Kidney (tissue), 14 donors: ENCODE data around the gene FOXN3. TPM values are rescaled to one million over a fixed set of nuclear protein-coding genes. Genes with fewer than 3 reads are reported as not detected.

Experiments used
- DNase-seq, 5 donors: peaks; one replicate each; pipeline ENCODE4 v3.0.0-alpha.2; 2013 to 2020
- FAIRE-seq: peaks from 2 replicates; lab custom pipeline; 2012; peaks lifted over from hg19 to GRCh38; lab: Jason Lieb, UNC
- H3K27ac ChIP-seq, 2 donors: one replicate each; pipeline ENCODE4 v1.7.0; 2013; ENCODE audit warnings: low read depth in 2 of 2, low read length in 2 of 2, inconsistent platforms in 1 of 2
- H3K27me3 ChIP-seq: one replicate; pipeline ENCODE4 v1.7.1; 2013; ENCODE audit warnings: low read length, inconsistent platforms; ENCODE audit not compliant: control insufficient read depth, insufficient read depth
- H3K36me3 ChIP-seq, 3 donors: one replicate each; pipeline versions ENCODE4 v1.7.0 to v1.7.1; 2013; ENCODE audit warnings: low read length in 3 of 3, control low read depth in 1 of 3, inconsistent platforms in 1 of 3; ENCODE audit not compliant: insufficient read depth in 3 of 3, control insufficient read depth in 2 of 3
- H3K4me1 ChIP-seq, 3 donors: one replicate each; pipeline versions ENCODE4 v1.7.0 to v1.7.1; 2013; ENCODE audit warnings: low read length in 3 of 3, inconsistent platforms in 1 of 3, low read depth in 1 of 3; ENCODE audit not compliant: control insufficient read depth in 2 of 3, insufficient read depth in 2 of 3
- H3K4me3 ChIP-seq, 3 donors: one replicate each; pipeline versions ENCODE4 v1.7.0 to v1.8.1; 2013; ENCODE audit warnings: low read length in 3 of 3, control low read depth in 1 of 3, inconsistent platforms in 1 of 3
- H3K9ac ChIP-seq, 3 donors: one replicate each; pipeline versions ENCODE4 v1.7.0 to v1.7.1; 2013; ENCODE audit warnings: low read length in 3 of 3, control low read depth in 1 of 3, inconsistent platforms in 1 of 3
- H3K9me3 ChIP-seq, 3 donors: one replicate each; pipeline versions ENCODE4 v1.7.0 to v1.7.1; 2013; ENCODE audit warnings: low read length in 3 of 3, control low read depth in 1 of 3, inconsistent platforms in 1 of 3; ENCODE audit not compliant: control insufficient read depth in 2 of 3, insufficient read depth in 1 of 3
- CTCF ChIP-seq: IDR thresholded peaks from 3 replicates; pipeline ENCODE4 v1.5.1; 2012; ENCODE audit warnings: mild to moderate bottlenecking, moderate library complexity, borderline replicate concordance; ENCODE audit not compliant: insufficient read depth; ENCODE audit errors: extremely low read depth
- intact Hi-C: fragments of 100-400 bp; cut with DNase I; formaldehyde crosslinking; loops from one replicate; pipeline ENCODE4 v1.11.1; 2022
- polyA plus RNA-seq: library from polyadenylated mRNA; stranded (reverse); fragments of 350-450 nt; fragmentation: Illumina TruSeq; extraction: RNeasy Lipid Tissue Mini Kit (QIAGEN cat#74804); gene quantifications from one replicate; pipeline ENCODE4 v1.2.3, GENCODE V29; 2014; ENCODE audit warnings: low read depth, low replicate concordance; ENCODE audit not compliant: insufficient read depth
- total RNA-seq: library from RNA; stranded (reverse); fragmentation: NEBNext Ultra II Directional; extraction: Animal tissue kit (Norgen Biotek cat#: 25700); gene quantifications from one replicate; pipeline ENCODE4 v1.2.1, GENCODE V29; 2021
- donor health status: control.
- donor health status: control.
- donor health status: control.
- donor health status: control.
- donor health status: control.
- donor health status: DM: yes; HTN: yes; CAD: no.
- donor health status: Normal renal cell carcinoma (clear cell type).

FOXN3 gene
- total and polyA plus RNA-seq, 2 donors from 2014 or later, result 6.4 to 50.1 TPM

GRCh38 chr14:89325299-89325883, 91.6 kb downstream of the FOXN3 start:
- peaks cover 0 to 4% (median 0%) of the 10 kb centered on the region in 3 donors for H3K4me1 ChIP-seq
- no peak overlapping the region for H3K9ac ChIP-seq
- H3K36me3 ChIP-seq, result no peaks in the 10 kb centered on the region
- H3K27me3 ChIP-seq, result no peaks in the 10 kb centered on the region
- H3K9me3 ChIP-seq, result no peaks in the 10 kb centered on the region
- DNase-seq (no peak), FAIRE-seq (no peak)
- TF ChIP-seq CTCF, result no peak
- H3K27ac ChIP-seq, result no peak overlapping the region
- intact Hi-C loops, result no loop called here
- H3K4me3 ChIP-seq, result no peak overlapping the region

GRCh38 chr14:89324501-89325298, 92.3 kb downstream of the FOXN3 start:
- FAIRE-seq, result no peak
- peaks cover 0 to 4% (median 0%) of the 10 kb centered on the region in 3 donors for H3K4me1 ChIP-seq
- no peaks in the 10 kb centered on the region for H3K9me3 ChIP-seq
- no peaks in the 10 kb centered on the region for H3K27me3 ChIP-seq
- no peak for DNase-seq
- no peak overlapping the region for H3K4me3 ChIP-seq
- H3K36me3 ChIP-seq, result no peaks in the 10 kb centered on the region
- TF ChIP-seq CTCF, result no peak
- no peak overlapping the region for H3K27ac ChIP-seq
- H3K9ac ChIP-seq, result no peak overlapping the region
- intact Hi-C loops, result no loop called here

GRCh38 chr14:89320381-89321000, 96.5 kb downstream of the FOXN3 start:
- TF ChIP-seq CTCF, result no peak
- Histone ChIP-seq H3K9me3 (no peaks in the 10 kb centered on the region), H3K27me3 (no peaks in the 10 kb centered on the region), H3K27ac (no peak overlapping the region), H3K36me3 (no peaks in the 10 kb centered on the region), H3K4me1 (peaks cover 0 to 4% (median 0%) of the 10 kb centered on the region in 3 donors), H3K9ac (no peak overlapping the region), H3K4me3 (no peak overlapping the region)
- DNase-seq (no peak), FAIRE-seq (no peak)
- intact Hi-C loops, result no loop called here
